GM12891 (cell line): ENCODE results near the gene SIRPA.

Experiments used
- DNase-seq: peaks from one replicate; pipeline ENCODE4 v3.0.0; 2011; ENCODE audit warnings: low spot score; ENCODE audit not compliant: insufficient read length
- FAIRE-seq: peaks from 2 replicates; lab custom pipeline; 2011; peaks lifted over from hg19 to GRCh38; lab: Jason Lieb, UNC
- PAX5 ChIP-seq: IDR thresholded peaks from 2 replicates; pipeline ENCODE4 v1.6.1; 2011; ENCODE audit warnings: low read length, moderate library complexity, mild to moderate bottlenecking; ENCODE audit not compliant: insufficient read depth, severe bottlenecking
- POLR2A ChIP-seq: IDR thresholded peaks from 2 replicates; pipeline ENCODE4 v1.6.1; 2011; ENCODE audit warnings: low read depth, low read length, control low read depth
- POLR2AphosphoS5 ChIP-seq: IDR thresholded peaks from 2 replicates; pipeline ENCODE4 v1.6.1; 2011; ENCODE audit warnings: low read depth, low read length, control low read depth
- POU2F2 ChIP-seq: IDR thresholded peaks from 2 replicates; pipeline ENCODE4 v1.6.1; 2011; ENCODE audit warnings: low read depth, mild to moderate bottlenecking, control low read depth, low read length, moderate library complexity
- SPI1 ChIP-seq: IDR thresholded peaks from 2 replicates; pipeline ENCODE4 v1.6.1; 2011; ENCODE audit warnings: low read depth, low read length, control low read depth
- TAF1 ChIP-seq: IDR thresholded peaks from 2 replicates; pipeline ENCODE4 v1.6.1; 2011; ENCODE audit warnings: low read depth, low read length, control low read depth

The SIRPA gene

GRCh38 chr20:1867495-1868260 is 27.5 kb upstream of the SIRPA start:
- peak; percentile 20 for FAIRE-seq
- TF ChIP-seq POU2F2 (no peak), POLR2A (no peak), SPI1 (no peak), POLR2AphosphoS5 (no peak), PAX5 (no peak), TAF1 (no peak)
- no peak for DNase-seq

GRCh38 chr20:1868856-1869255 is 26.4 kb upstream of the SIRPA start:
- TF ChIP-seq TAF1 (no peak), POU2F2 (no peak), POLR2AphosphoS5 (no peak), SPI1 (no peak), PAX5 (no peak), POLR2A (no peak)
- no peak for FAIRE-seq
- no peak for DNase-seq

DNA sequence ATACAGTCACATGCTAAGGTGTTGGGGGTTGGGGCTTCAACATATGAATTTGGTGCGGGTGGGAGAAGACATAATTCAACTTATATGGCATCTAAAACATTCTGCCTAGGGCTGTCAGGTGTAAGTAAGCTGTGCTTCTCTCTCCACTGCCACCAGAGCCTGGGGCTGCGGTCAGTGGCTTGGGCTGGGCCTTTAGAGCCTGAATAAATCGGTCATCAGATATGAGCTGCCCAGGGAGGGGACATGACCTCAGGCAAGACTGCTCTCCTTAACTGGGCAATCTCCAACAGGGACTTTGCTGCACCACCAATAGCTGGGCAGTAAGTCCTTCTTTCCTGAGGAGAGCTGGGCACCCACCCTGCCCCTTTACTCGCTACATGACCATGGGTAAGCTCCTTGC is 24.9 kb upstream of the SIRPA start:
- no peak for TF ChIP-seq POU2F2
- TF ChIP-seq SPI1, result no peak
- no peak for TF ChIP-seq PAX5
- no peak for TF ChIP-seq POLR2A
- no peak for TF ChIP-seq TAF1
- TF ChIP-seq POLR2AphosphoS5, result no peak
- DNase-seq, result no peak
- no peak for FAIRE-seq

GRCh38 chr20:1870792-1871550 is 24.2 kb upstream of the SIRPA start:
- DNase-seq (no peak), FAIRE-seq (peak; percentile 85)
- TF ChIP-seq SPI1 (peak; percentile 98), PAX5 (peak; percentile 81), POLR2A (no peak), POLR2AphosphoS5 (no peak), TAF1 (no peak), POU2F2 (peak; percentile 69; the same call in 1 of the 2 replicates)

DNA sequence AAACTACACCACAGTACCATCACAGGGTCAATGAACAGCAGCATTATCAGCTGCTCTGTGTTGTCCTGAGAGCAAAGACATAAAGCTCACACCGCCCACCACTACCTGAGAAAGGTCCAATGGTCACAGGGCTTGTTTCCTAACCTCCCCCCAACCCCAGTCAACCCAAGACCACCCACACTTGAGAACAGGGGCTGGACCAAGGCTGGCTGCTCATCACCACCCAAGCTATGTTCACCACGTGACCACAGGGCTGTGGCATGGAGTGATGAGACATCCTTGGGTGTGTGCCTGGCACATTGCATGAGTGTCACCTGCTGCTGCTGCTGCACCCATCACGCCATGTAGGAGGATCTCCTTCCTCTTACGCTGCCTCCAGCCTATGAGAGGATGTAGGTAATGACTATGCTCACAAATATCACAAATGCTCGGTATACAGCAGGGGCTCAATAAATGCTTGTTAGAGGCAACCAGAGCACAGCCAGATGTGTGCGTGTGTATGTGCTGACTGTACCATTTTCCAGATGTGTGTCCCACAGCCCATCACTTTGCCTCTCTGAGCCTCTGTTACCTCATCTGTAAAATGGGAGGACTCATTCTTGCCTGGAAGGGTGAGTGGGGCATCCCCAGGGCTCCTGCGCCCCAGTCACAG is 23.3 kb upstream of the SIRPA start:
- FAIRE-seq, result peak; percentile 97
- no peak for DNase-seq
- no peak for TF ChIP-seq TAF1

DNA sequence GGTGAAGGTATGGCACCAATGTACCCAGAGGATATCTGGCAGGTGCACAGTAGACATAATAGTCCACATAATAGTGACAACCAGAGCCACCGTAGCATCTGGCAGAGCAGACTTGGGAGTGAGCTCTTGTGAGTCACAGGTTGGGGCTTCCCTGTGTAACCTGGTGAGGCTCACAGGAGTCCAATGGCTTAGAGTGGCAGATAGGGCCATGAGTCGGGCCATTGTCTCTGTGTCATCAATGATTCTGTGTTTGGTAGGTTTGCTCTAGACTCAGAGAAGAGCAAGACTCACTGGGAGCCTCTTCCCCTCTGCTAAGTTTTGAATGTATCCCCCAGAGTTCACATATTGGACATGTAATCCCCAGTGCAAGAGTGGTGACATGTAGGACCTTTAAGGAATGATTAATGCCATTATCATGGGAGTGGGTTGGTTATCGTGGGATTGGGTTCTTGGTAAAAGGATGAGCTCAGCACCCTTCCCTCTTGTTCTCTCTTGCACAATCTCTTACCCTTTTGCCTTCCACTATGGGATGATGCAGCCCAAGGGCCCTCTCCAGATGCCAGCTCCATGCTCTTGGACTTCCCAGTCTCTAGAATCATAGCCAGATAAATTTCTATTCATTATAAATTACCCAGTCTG is 22.6 kb upstream of the SIRPA start:
- DNase-seq (no peak), FAIRE-seq (no peak)
- no peak for TF ChIP-seq PAX5
- TF ChIP-seq POLR2AphosphoS5, result no peak
- TF ChIP-seq SPI1, result no peak
- no peak for TF ChIP-seq TAF1
- no peak for TF ChIP-seq POU2F2
- no peak for TF ChIP-seq POLR2A

DNA sequence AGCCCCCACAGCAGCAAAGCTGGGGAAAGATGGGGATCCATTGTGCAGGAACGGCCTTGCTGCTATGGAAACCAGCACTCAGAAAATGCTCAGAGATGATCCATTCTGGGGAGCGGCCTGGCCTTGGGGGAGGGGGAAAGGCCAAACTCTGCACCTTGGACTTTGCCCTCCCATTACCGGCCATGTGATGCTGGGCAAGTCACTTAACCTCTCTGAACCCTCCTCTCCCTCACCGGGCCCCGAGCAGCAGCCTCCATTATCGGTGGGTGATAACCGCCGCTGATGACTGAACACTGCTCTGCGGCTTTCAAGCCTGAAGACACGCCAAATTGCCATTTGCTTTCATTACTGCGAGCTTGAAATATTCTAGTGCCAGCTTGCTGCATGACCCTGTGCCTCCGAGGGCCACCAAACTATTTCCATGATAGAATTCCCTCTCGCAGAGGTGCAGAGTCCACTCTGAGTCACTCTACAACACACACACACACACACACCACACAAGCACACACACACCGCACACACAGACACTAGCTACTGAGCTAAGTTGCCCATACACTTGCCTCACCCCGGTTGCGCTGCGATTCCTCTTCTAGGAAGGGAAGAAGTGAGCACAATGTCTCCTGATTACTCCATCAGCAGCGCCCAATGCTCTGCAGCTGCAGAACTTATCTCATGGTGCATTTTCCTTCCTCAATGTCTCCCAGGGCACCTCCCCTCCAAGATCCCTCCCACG is 20.6 kb upstream of the SIRPA start:
- DNase-seq, result no peak
- TF ChIP-seq PAX5 (no peak), POLR2AphosphoS5 (no peak), POLR2A (no peak), POU2F2 (no peak), SPI1 (no peak), TAF1 (no peak)
- no peak for FAIRE-seq

DNA sequence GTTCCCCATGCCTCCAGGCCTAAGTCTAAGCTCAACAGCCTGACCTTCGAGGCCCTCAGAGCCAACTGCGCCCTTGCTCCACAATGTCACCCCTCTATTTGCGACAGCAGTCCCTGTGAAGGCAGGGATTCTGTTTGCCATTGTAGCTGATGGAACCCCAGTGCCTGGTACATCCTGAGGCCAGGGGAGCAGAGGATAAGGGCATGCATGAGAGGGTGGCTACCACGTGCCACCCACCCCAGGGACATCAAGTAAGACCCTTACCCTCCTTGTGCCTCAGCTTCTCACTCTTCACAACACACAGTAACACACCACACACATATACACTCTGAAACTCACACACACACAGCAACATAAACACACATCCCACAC is 20.0 kb upstream of the SIRPA start:
- no peak for FAIRE-seq
- DNase-seq, result no peak
- TF ChIP-seq PAX5 (no peak), SPI1 (no peak), POLR2AphosphoS5 (no peak), POU2F2 (no peak), TAF1 (no peak), POLR2A (no peak)

- TF ChIP-seq TAF1 (no peak), POU2F2 (no peak), PAX5 (no peak), SPI1 (no peak), POLR2AphosphoS5 (no peak), POLR2A (no peak)
- DNase-seq, result no peak
- FAIRE-seq, result no peak
Observed at GRCh38 chr20:1875762-1876161, 19.4 kb upstream of the SIRPA start.
